Panc1 (cell line): ENCODE measurements around the gene CYBRD1. TPM values are rescaled to one million over a fixed set of nuclear protein-coding genes. Genes with fewer than 3 reads are reported as not detected.

Source experiments
- ATAC-seq: fragments of 200-7000 bp; cut with Tn5 transposase; 2 replicates; pipeline ENCODE4 v1.9.1; 2020; ENCODE audit warnings: mild to moderate bottlenecking, moderate library complexity
- BruUV-seq: library from RNA; stranded (reverse); fragments of 400-500 nt; replicated peaks from 2 replicates; lab custom pipeline; 2021; lab: Mats Ljungman, UMichigan
- CTCF ChIA-PET: fragments of 300-600 bp; sonication (Branson Sonifier 250); formaldehyde crosslinking; loops from one replicate; lab custom pipeline; 2022; ENCODE audit warnings: antibody characterized with exemption; lab: Charles Lee
- POLR2A ChIA-PET: fragments of 300-600 bp; sonication (Branson Sonifier 250); formaldehyde crosslinking; loops from one replicate; lab custom pipeline; 2022; ENCODE audit warnings: antibody characterized with exemption; lab: Charles Lee
- DNase-seq: peaks from one replicate; pipeline ENCODE4 v3.0.0-alpha.2; 2010; ENCODE audit warnings: low read depth, low spot score
- H3K27ac ChIP-seq: 2 replicates; pipeline ENCODE4 v1.5.1; 2011; ENCODE audit warnings: mild to moderate bottlenecking, low read length, inconsistent platforms
- H3K27me3 ChIP-seq: fragments of 200-500 bp; sonication (Bioruptor generic); 2 replicates; pipeline ENCODE4 v1.6.0; 2014; ENCODE audit warnings: low read length, inconsistent platforms; ENCODE audit not compliant: control insufficient read depth, insufficient read depth
- H3K36me3 ChIP-seq: fragments of 200-500 bp; sonication (Bioruptor generic); 2 replicates; pipeline ENCODE4 v1.5.1; 2014; ENCODE audit warnings: inconsistent platforms, mild to moderate bottlenecking, low read length, moderate library complexity; ENCODE audit not compliant: control insufficient read depth, insufficient read depth
- H3K4me1 ChIP-seq: 2 replicates; pipeline ENCODE4 v1.5.1; 2011; ENCODE audit warnings: inconsistent platforms, mild to moderate bottlenecking, low read length, moderate library complexity; ENCODE audit not compliant: control insufficient read depth, insufficient read depth
- H3K4me3 ChIP-seq, 2 experiments: 2 replicates each; pipeline ENCODE4 v1.5.1; 2011 to 2012; ENCODE audit warnings: low read depth in 2 of 2, low read length in 2 of 2, mild to moderate bottlenecking in 2 of 2, inconsistent platforms in 1 of 2, moderate library complexity in 1 of 2
- H3K9me3 ChIP-seq: fragments of 200-500 bp; sonication (Bioruptor generic); 2 replicates; pipeline ENCODE4 v1.5.1; 2014; ENCODE audit warnings: low read depth, mild to moderate bottlenecking, inconsistent platforms, low read length, moderate library complexity; ENCODE audit not compliant: control insufficient read depth, insufficient read depth
- CTCF ChIP-seq: fragments of 450-650 bp; IDR thresholded peaks from 2 replicates; pipeline ENCODE4 v1.5.1; 2017; ENCODE audit warnings: mild to moderate bottlenecking
- POLR2AphosphoS5 ChIP-seq: IDR thresholded peaks from 2 replicates; pipeline ENCODE4 v1.6.1; 2012; ENCODE audit warnings: mild to moderate bottlenecking, low read depth, low read length, moderate library complexity
- REST ChIP-seq, 2 experiments: IDR thresholded peaks; 2 replicates each; pipeline ENCODE4 v1.6.1; 2011 to 2012; ENCODE audit warnings: low read depth in 2 of 2, control low read depth in 1 of 2, low read length in 1 of 2, mild to moderate bottlenecking in 1 of 2, moderate library complexity in 1 of 2; ENCODE audit not compliant: insufficient read depth in 1 of 2
- SIN3A ChIP-seq: IDR thresholded peaks from 2 replicates; pipeline ENCODE4 v1.6.1; 2012; ENCODE audit warnings: low read depth, mild to moderate bottlenecking, low read length, moderate library complexity, borderline replicate concordance; ENCODE audit not compliant: insufficient read depth
- TCF7L2 ChIP-seq: IDR thresholded peaks from 2 replicates; pipeline ENCODE4 v1.6.1; 2011; ENCODE audit warnings: mild to moderate bottlenecking, low read depth, low read length, inconsistent platforms
- in situ Hi-C: cut with HindIII; loops from 2 replicates; pipeline ENCODE4 v1.10.0; 2016; ENCODE audit warnings: low sequenced_read_pairs, low pct_unique_long_range_greater_than_20kb
- intact Hi-C: fragments of 100-400 bp; cut with micrococcal nuclease; formaldehyde crosslinking; loops from one replicate; pipeline ENCODE4 v1.10.0; 2022; ENCODE audit not compliant: unreplicated experiment
- total RNA-seq: library from RNA; stranded (reverse); gene quantifications from one replicate; pipeline ENCODE4 v1.2.1, GENCODE V29; 2021; ENCODE audit not compliant: unreplicated experiment

CYBRD1 gene
- total RNA-seq, 1 experiment from 2014 or later = 2.5 TPM

DNA sequence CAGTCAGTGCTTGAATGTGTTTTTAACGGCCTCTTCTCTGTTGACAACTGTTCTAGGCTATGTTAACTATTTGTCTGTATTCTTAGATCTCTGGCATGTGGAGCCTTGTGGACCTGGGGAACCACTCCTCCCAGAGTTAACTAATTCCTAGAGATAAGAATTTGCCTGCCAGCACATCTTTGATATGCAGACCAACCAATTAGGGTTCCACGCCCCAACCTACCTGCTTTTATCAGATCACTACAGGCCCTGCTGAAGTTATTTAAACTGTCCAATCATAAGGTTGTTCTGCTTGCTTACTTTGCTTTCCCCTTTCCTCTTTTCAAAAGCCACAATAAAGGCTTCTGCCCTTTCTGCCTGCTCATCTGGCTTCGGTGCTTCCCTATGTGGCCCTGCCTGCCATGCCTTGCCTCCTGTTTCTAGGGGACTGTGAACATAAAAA lies 8.5 kb upstream of the CYBRD1 start:
- Histone ChIP-seq H3K9me3 (no peaks in the 10 kb centered on the region), H3K27ac (no peak overlapping the region), H3K27me3 (peaks cover 5% of the 10 kb centered on the region; the same call in 1 of the 2 replicates), H3K4me3 (no peak overlapping the region), H3K4me1 (no peaks in the 10 kb centered on the region), H3K36me3 (no peaks in the 10 kb centered on the region)
- no TSS peak for BruUV-seq
- intact Hi-C loops (no loop called here), in situ Hi-C loops (no loop called here)
- no peak for ATAC-seq
- no peak for TF ChIP-seq CTCF
- TF ChIP-seq POLR2AphosphoS5 = no peak
- no peak for TF ChIP-seq REST (IDR thresholded peaks at IDR 0.05; ENCODE audit: insufficient read depth in 1 of 2, low read depth in 2 of 2, low read length in 1 of 2)
- no peak for TF ChIP-seq TCF7L2
- no peak for TF ChIP-seq SIN3A
- no peak for DNase-seq
- ChIA-PET POLR2A (no interaction called here), CTCF (no interaction called here)

GRCh38 chr2:171514908-171515582 lies 7.2 kb upstream of the CYBRD1 start:
- Histone ChIP-seq H3K9me3 (no peaks in the 10 kb centered on the region), H3K27ac (no peak overlapping the region), H3K4me3 (no peak overlapping the region), H3K4me1 (no peaks in the 10 kb centered on the region), H3K27me3 (peaks cover 9% of the 10 kb centered on the region), H3K36me3 (no peaks in the 10 kb centered on the region)
- in situ Hi-C loops = no loop called here
- ATAC-seq (no peak), DNase-seq (no peak)
- BruUV-seq = no TSS peak
- intact Hi-C loops = no loop called here
- TF ChIP-seq POLR2AphosphoS5 (no peak), REST (IDR thresholded peaks at IDR 0.05; ENCODE audit: insufficient read depth in 1 of 2, low read depth in 2 of 2, low read length in 1 of 2) (no peak), SIN3A (no peak), CTCF (no peak), TCF7L2 (no peak)
- ChIA-PET CTCF (no interaction called here), POLR2A (no interaction called here)
